ENCODE measurements around the gene GJB3. TPM values are rescaled to one million over a fixed set of nuclear protein-coding genes. Genes with fewer than 3 reads are reported as not detected.

The GJB3 gene
- total and polyA plus RNA-seq, 2 of the 13 experiments (the other 11 are each of a cell fraction or from before 2014, with no cell fraction given), result not detected

DNA sequence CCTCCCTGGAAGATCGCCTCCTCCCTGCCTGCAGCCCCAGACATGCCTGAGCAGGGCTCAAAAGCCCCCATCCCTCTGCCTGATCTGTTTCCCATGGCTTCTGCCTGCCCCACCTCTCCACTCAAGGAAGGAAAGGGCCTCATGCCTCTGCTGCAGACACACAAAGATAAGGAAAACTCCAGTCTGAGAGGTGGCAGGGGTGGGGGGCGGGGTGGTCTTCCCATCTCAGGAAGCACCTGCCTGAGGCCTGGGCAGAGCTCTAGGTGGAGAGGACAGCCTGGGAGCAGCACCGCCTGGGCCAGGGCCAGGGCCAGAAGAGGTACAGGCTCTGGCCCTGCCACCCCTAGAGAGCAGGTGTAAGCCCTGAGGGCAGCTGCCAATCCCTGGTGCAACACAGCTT is 4.1 kb upstream of the GJB3 start:
- H3K27me3 ChIP-seq (ENCODE audit: control insufficient read depth in 1 of 2, insufficient read depth in 2 of 2, low read length in 2 of 2), result peaks cover 6 to 34% of the 10 kb centered on the region in 2 experiments; a peak in 4 of 5 replicates
- H2AFZ ChIP-seq (ENCODE audit: low read length), result no peak overlapping the region
- 20% methylated on average over 2 of the region's 3 CpGs for WGBS (ENCODE audit: low lambda C conversion rate)
- no peak overlapping the region for H3K9ac ChIP-seq (ENCODE audit: insufficient read depth, low read depth, low read length)
- in situ Hi-C loops (cut with HindIII; ENCODE audit: extremely low pct_ligation_motif_present, low pct_unique_long_range_greater_than_20kb) (no loop called here), intact Hi-C loops (cut with micrococcal nuclease; ENCODE audit: unreplicated experiment) (no loop called here)
- no TSS peak for BruUV-seq (replicated peaks)
- no peaks in the 10 kb centered on the region for H3K36me3 ChIP-seq (replicated peaks in 1 of 2; ENCODE audit: control insufficient read depth in 1 of 2, insufficient read depth in 2 of 2, low read length in 2 of 2)
- no peaks in the 10 kb centered on the region for H3K9me3 ChIP-seq (ENCODE audit: low read length)
- DNase-seq (ENCODE audit: low spot score) (no peak), ATAC-seq (no peak), FAIRE-seq (no peak)
- H4K20me1 ChIP-seq (ENCODE audit: insufficient read depth, low read length), result no peaks in the 10 kb centered on the region
- H3K79me2 ChIP-seq (ENCODE audit: insufficient read depth, low read length), result no peaks in the 10 kb centered on the region
- ChIA-PET CTCF (ENCODE audit: low intra/inter-chr PET ratio, low total read pairs) (no interaction called here), POLR2A (no interaction called here)
- TF ChIP-seq ZBTB38 (CRISPR knock-in tag; IDR thresholded peaks at IDR 0.05) (no peak), ZNF101 (CRISPR knock-in tag; IDR thresholded peaks at IDR 0.05; ENCODE audit: borderline replicate concordance, low read depth) (no peak), TOPORS (CRISPR knock-in tag; IDR thresholded peaks at IDR 0.05) (no peak), ZNF563 (CRISPR knock-in tag; IDR thresholded peaks at IDR 0.05) (no peak), ELF1 (CRISPR knock-in tag; IDR thresholded peaks at IDR 0.05) (no peak)
- TF ChIP-seq, protein P1, sequence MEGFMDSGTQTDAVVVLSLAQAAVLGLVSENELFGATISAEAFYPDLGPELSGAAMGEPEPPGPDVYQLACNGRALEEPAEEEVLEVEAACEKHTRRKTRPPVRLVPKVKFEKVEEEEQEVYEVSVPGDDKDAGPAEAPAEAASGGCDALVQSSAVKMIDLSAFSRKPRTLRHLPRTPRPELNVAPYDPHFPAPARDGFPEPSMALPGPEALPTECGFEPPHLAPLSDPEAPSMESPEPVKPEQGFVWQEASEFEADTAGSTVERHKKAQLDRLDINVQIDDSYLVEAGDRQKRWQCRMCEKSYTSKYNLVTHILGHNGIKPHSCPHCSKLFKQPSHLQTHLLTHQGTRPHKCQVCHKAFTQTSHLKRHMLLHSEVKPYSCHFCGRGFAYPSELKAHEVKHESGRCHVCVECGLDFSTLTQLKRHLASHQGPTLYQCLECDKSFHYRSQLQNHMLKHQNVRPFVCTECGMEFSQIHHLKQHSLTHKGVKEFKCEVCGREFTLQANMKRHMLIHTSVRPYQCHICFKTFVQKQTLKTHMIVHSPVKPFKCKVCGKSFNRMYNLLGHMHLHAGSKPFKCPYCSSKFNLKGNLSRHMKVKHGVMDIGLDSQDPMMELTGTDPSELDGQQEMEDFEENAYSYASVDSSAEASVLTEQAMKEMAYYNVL (CRISPR knock-in tag; IDR thresholded peaks at IDR 0.05; ENCODE audit: borderline replicate concordance), result no peak
- TF ChIP-seq, protein P2, sequence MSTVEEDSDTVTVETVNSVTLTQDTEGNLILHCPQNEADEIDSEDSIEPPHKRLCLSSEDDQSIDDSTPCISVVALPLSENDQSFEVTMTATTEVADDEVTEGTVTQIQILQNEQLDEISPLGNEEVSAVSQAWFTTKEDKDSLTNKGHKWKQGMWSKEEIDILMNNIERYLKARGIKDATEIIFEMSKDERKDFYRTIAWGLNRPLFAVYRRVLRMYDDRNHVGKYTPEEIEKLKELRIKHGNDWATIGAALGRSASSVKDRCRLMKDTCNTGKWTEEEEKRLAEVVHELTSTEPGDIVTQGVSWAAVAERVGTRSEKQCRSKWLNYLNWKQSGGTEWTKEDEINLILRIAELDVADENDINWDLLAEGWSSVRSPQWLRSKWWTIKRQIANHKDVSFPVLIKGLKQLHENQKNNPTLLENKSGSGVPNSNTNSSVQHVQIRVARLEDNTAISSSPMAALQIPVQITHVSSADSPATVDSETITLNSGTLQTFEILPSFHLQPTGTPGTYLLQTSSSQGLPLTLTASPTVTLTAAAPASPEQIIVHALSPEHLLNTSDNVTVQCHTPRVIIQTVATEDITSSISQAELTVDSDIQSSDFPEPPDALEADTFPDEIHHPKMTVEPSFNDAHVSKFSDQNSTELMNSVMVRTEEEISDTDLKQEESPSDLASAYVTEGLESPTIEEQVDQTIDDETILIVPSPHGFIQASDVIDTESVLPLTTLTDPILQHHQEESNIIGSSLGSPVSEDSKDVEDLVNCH (CRISPR knock-in tag; IDR thresholded peaks at IDR 0.05), result no peak
- H3K4me3 ChIP-seq (replicated peaks in 1 of 3; ENCODE audit: insufficient read depth in 1 of 3, low read depth in 2 of 3, low read length in 3 of 3), result no peak overlapping the region
- H3K27ac ChIP-seq (ENCODE audit: extremely low read length, insufficient read depth, low read length), result no peak overlapping the region
- no peaks in the 10 kb centered on the region for H3K4me1 ChIP-seq (ENCODE audit: insufficient read depth, low read length)
- no peak overlapping the region for H3K4me2 ChIP-seq (ENCODE audit: low read depth, low read length)
